ENCODE data around the gene MORC1. TPM values are rescaled to one million over a fixed set of nuclear protein-coding genes. Genes with fewer than 3 reads are reported as not detected.

MORC1 gene
- total and polyA plus RNA-seq, 4 donors, result 0.02 to 0.33 (median 0.13) TPM

- no peak overlapping the region for H3K27ac ChIP-seq (ENCODE audit: low read depth in 1 of 2, low read length in 2 of 2)
- H3K4me3 ChIP-seq (ENCODE audit: low read depth in 1 of 3, low read length in 3 of 3), result no peak overlapping the region
- WGBS, result 22% methylated on average over 6 of the region's 6 CpGs
- DNase-seq (ENCODE audit: low spot score), result peak; percentile 38
- peaks cover 0 to 4% (median 0%) of the 10 kb centered on the region in 4 donors for H3K27me3 ChIP-seq (ENCODE audit: control insufficient read depth in 4 of 4, insufficient read depth in 4 of 4, low read length in 3 of 4)
- no peaks in the 10 kb centered on the region for H3K36me3 ChIP-seq (ENCODE audit: control insufficient read depth in 4 of 4, insufficient read depth in 3 of 4, low read depth in 1 of 4, low read length in 3 of 4)
- TF ChIP-seq RAD21 (IDR thresholded peaks at IDR 0.05) (peak; percentile 84 to 91), ATF3 (IDR thresholded peaks at IDR 0.05) (no peak), NR2F2 (IDR thresholded peaks at IDR 0.05) (no peak), CTCF (IDR thresholded peaks at IDR 0.05; ENCODE audit: low read depth, low read length, missing input control) (peak; percentile 87), HNF4G (IDR thresholded peaks at IDR 0.05) (peak; percentile 14), JUND (IDR thresholded peaks at IDR 0.05) (no peak)
- no peaks in the 10 kb centered on the region for H3K4me1 ChIP-seq (ENCODE audit: control insufficient read depth in 4 of 4, insufficient read depth in 4 of 4, low read length in 3 of 4)
- no peaks in the 10 kb centered on the region for H3K9me3 ChIP-seq (ENCODE audit: control insufficient read depth in 4 of 4, low read length in 3 of 4)
- H3K9ac ChIP-seq (ENCODE audit: low read depth in 1 of 2, low read length in 2 of 2), result no peak overlapping the region
Measured at GRCh38 chr3:108914774-108915641, 202.9 kb downstream of the MORC1 start.

GRCh38 chr3:108909799-108910198 is 208.1 kb downstream of the MORC1 start:
- no peak for DNase-seq (ENCODE audit: low spot score)
- Histone ChIP-seq H3K9ac (ENCODE audit: low read depth in 1 of 2, low read length in 2 of 2) (no peak overlapping the region), H3K4me3 (ENCODE audit: low read depth in 1 of 3, low read length in 3 of 3) (no peak overlapping the region), H3K36me3 (ENCODE audit: control insufficient read depth in 4 of 4, insufficient read depth in 3 of 4, low read depth in 1 of 4, low read length in 3 of 4) (no peaks in the 10 kb centered on the region), H3K4me1 (ENCODE audit: control insufficient read depth in 4 of 4, insufficient read depth in 4 of 4, low read length in 3 of 4) (no peaks in the 10 kb centered on the region), H3K27ac (ENCODE audit: low read depth in 1 of 2, low read length in 2 of 2) (no peak overlapping the region), H3K27me3 (ENCODE audit: control insufficient read depth in 4 of 4, insufficient read depth in 4 of 4, low read length in 3 of 4) (no peaks in the 10 kb centered on the region), H3K9me3 (ENCODE audit: control insufficient read depth in 4 of 4, low read length in 3 of 4) (no peaks in the 10 kb centered on the region)
- TF ChIP-seq RXRA (IDR thresholded peaks at IDR 0.05) (no peak), RAD21 (IDR thresholded peaks at IDR 0.05) (no peak), SP1 (IDR thresholded peaks at IDR 0.05) (no peak)
- 91% methylated on average over 5 of the region's 5 CpGs for WGBS

Small RNA genes within 50 kb of the gene (small RNA-seq; reads per million reads assigned to genes)
- not detected for gene RF00012

Other genes with a start within 250 kb of the MORC1 start
- not detected for gene GUCA1C, start 164.3 kb downstream of the MORC1 start, total RNA-seq
- not detected for gene GUCA1C, start 164.3 kb downstream of the MORC1 start, polyA plus RNA-seq
- 1 to 10 TPM in 1 of 2 donors, not detected in 1; 8.5 TPM for gene C3orf85, start 18.6 kb upstream of the MORC1 start, total RNA-seq
- gene C3orf85, start 18.6 kb upstream of the MORC1 start, polyA plus RNA-seq, result 10 to 100 TPM in 1 of 2 donors, 1 to 10 TPM in 1; 7.9 to 46.4 TPM
- gene DPPA2, start 198.4 kb upstream of the MORC1 start, total RNA-seq, result not detected
- gene DPPA2, start 198.4 kb upstream of the MORC1 start, polyA plus RNA-seq, result not detected
- gene DPPA4, start 219.4 kb upstream of the MORC1 start, total RNA-seq, result 1 to 10 TPM in 1 of 2 donors, under 1 TPM in 1; 0.25 to 3.1 TPM
- gene DPPA4, start 219.4 kb upstream of the MORC1 start, polyA plus RNA-seq, result under 1 TPM; 0.12 to 0.31 TPM

Data from liver (tissue), 10 donors.